HepG2 (cell line): ENCODE measurements around the gene ASGR1.
A peak's percentile ranks its signal among the peaks of the same experiment; 100 is the strongest.

Experiments used
- BATF2 ChIP-seq: sonication (generic); formaldehyde crosslinking; IDR thresholded peaks from 2 replicates; pipeline ENCODE4 v1.8.0; 2022; ENCODE audit warnings: mild to moderate bottlenecking, missing genetic modification reagents, moderate library complexity
- CREB1 ChIP-seq, 2 experiments: fragments of 450-650 bp in 1 of 2; IDR thresholded peaks; 2 replicates each; pipeline ENCODE4 v1.6.1; 2016 to 2017; ENCODE audit warnings: control low read depth in 1 of 2, mild to moderate bottlenecking in 1 of 2, missing compliant biosample characterization in 1 of 2, missing genetic modification characterization in 1 of 2
- FIP1L1 ChIP-seq: fragments of 200-400 bp; formaldehyde crosslinking; IDR thresholded peaks from 2 replicates; pipeline ENCODE4 v1.6.1; 2018; ENCODE audit warnings: low read depth, mild to moderate bottlenecking, low read length, moderate library complexity, borderline replicate concordance; ENCODE audit not compliant: insufficient read depth
- MBD4 ChIP-seq: IDR thresholded peaks from 2 replicates; pipeline ENCODE4 v1.6.1; 2012; ENCODE audit warnings: low read length, inconsistent platforms, borderline replicate concordance
- POLR2A ChIP-seq, 2 experiments: IDR thresholded peaks; 2 replicates each; pipeline ENCODE4 v1.6.1; 2011; ENCODE audit warnings: low read depth in 2 of 2, low read length in 2 of 2, mild to moderate bottlenecking in 1 of 2, moderate library complexity in 1 of 2; ENCODE audit not compliant: insufficient read depth in 1 of 2
- RELA ChIP-seq: sonication (generic); formaldehyde crosslinking; IDR thresholded peaks from 2 replicates; pipeline ENCODE4 v1.4.0; 2020; ENCODE audit warnings: missing genetic modification reagents
- SALL1 ChIP-seq: sonication (generic); formaldehyde crosslinking; IDR thresholded peaks from 2 replicates; pipeline ENCODE4 v1.8.0; 2022; ENCODE audit warnings: mild to moderate bottlenecking, missing genetic modification reagents
- SMC3 ChIP-seq: IDR thresholded peaks from 2 replicates; pipeline ENCODE4 v1.6.1; 2011; ENCODE audit warnings: low read length, improper control_type of control experiment
- TAF15 ChIP-seq: fragments of 200-400 bp; formaldehyde crosslinking; IDR thresholded peaks from one replicate; pipeline ENCODE4 v1.6.1; 2018; ENCODE audit warnings: mild to moderate bottlenecking, low read depth, low read length; ENCODE audit not compliant: poor library complexity, severe bottlenecking
- THRA ChIP-seq: sonication (generic); formaldehyde crosslinking; IDR thresholded peaks from 2 replicates; pipeline ENCODE4 v1.4.0; 2020; ENCODE audit warnings: missing genetic modification reagents, borderline replicate concordance
- ZNF570 ChIP-seq: sonication (generic); formaldehyde crosslinking; IDR thresholded peaks from 2 replicates; pipeline ENCODE4 v1.4.0; 2020; ENCODE audit warnings: mild to moderate bottlenecking, missing genetic modification reagents, borderline replicate concordance
- TF ChIP-seq, protein P1 (sequence below): sonication (generic); formaldehyde crosslinking; IDR thresholded peaks from 2 replicates; pipeline ENCODE4 v1.4.0; 2020; ENCODE audit warnings: missing genetic modification reagents

GRCh38 chr17:7184091-7184488 is 4.9 kb upstream of the ASGR1 start:
- TF ChIP-seq, protein P1, sequence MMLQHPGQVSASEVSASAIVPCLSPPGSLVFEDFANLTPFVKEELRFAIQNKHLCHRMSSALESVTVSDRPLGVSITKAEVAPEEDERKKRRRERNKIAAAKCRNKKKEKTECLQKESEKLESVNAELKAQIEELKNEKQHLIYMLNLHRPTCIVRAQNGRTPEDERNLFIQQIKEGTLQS: no peak
- TF ChIP-seq FIP1L1 (no peak), THRA (CRISPR knock-in tag) (peak; percentile 25; the same call in 1 of the 2 replicates), CREB1 (IDR thresholded peaks at IDR 0.05) (no peak), CREB1 (CRISPR knock-in tag; IDR thresholded peaks at IDR 0.05) (no peak), MBD4 (no peak), BATF2 (CRISPR knock-in tag) (no peak), POLR2A (IDR thresholded peaks at IDR 0.05; ENCODE audit: insufficient read depth in 1 of 2, low read depth in 2 of 2, low read length in 2 of 2) (peak; percentile 11 to 27; a peak in 2 of 4 replicates), SMC3 (no peak), RELA (CRISPR knock-in tag) (no peak), TAF15 (no peak), ZNF570 (CRISPR knock-in tag) (no peak), SALL1 (peak; percentile 50; the same call in 1 of the 2 replicates)
